Stimulated activated CD4-positive, alpha-beta T cell treated with anti-CD3 and anti-CD28 coated beads, Interleukin-1b, Interleukin-23, amount 100 ng/mL, for 1 hour (primary cell): ENCODE data around the gene ERLEC1.
"Not testable (repeated sequence)": the region's sequence is repeated elsewhere in the genome, so short reads cannot be mapped to it uniquely, and the experiment has no call there.

ENCODE experiments used
- DNase-seq, 2 donors: peaks; one replicate each; pipeline ENCODE4 v3.0.0-alpha.2; 2020; ENCODE audit warnings: low read depth in 2 of 2

The ERLEC1 gene

GRCh38 chr2:53786705-53787613 is at the start of gene ERLEC1, which contains the start of gene ASB3:
Gene ERLEC1 (plus strand): TSS chr2:53787044. CDS start chr2:53787211, 167 bp downstream.
Gene ASB3 (minus strand): TSS chr2:53786953. CDS start chr2:53765572, 21,381 bp downstream.
- peak; percentile 59 to 62 for DNase-seq

GRCh38 chr2:53737091-53737490 is 49.8 kb upstream of the ERLEC1 start:
- no peak for DNase-seq

GRCh38 chr2:53739032-53739431 is 47.8 kb upstream of the ERLEC1 start:
- no peak for DNase-seq

GRCh38 chr2:53740170-53740569 is 46.7 kb upstream of the ERLEC1 start:
- no peak for DNase-seq

GRCh38 chr2:53744395-53745065 is 42.3 kb upstream of the ERLEC1 start:
- DNase-seq = no peak

GRCh38 chr2:53750041-53750768 is 36.6 kb upstream of the ERLEC1 start:
- no peak for DNase-seq

GRCh38 chr2:53751728-53752127 is 35.1 kb upstream of the ERLEC1 start:
- no peak for DNase-seq

- DNase-seq = no peak
These were observed 34.5 kb upstream of the ERLEC1 start for GRCh38 chr2:53752385-53752784.

GRCh38 chr2:53753041-53753440 is 33.8 kb upstream of the ERLEC1 start:
- DNase-seq = no peak

GRCh38 chr2:53755121-53755520 is 31.7 kb upstream of the ERLEC1 start:
- no peak for DNase-seq

- DNase-seq = no peak
These were observed 30.2 kb upstream of the ERLEC1 start for GRCh38 chr2:53756644-53757043.

GRCh38 chr2:53757206-53757605 is 29.6 kb upstream of the ERLEC1 start:
- DNase-seq = not testable (repeated sequence)

- no peak for DNase-seq
These were observed 21.1 kb upstream of the ERLEC1 start for GRCh38 chr2:53765767-53766166.

GRCh38 chr2:53767405-53768241 is 19.2 kb upstream of the ERLEC1 start, which contains the start of gene CHAC2:
Gene CHAC2 (plus strand): TSS chr2:53767804. CDS start chr2:53767887, 83 bp downstream.
- peak; percentile 45 to 66 for DNase-seq

GRCh38 chr2:53768242-53768542 is 18.7 kb upstream of the ERLEC1 start:
- DNase-seq = no peak

- no peak for DNase-seq
These were observed 17.4 kb upstream of the ERLEC1 start for GRCh38 chr2:53769318-53769945.

- no peak for DNase-seq
These were observed 16.6 kb upstream of the ERLEC1 start for GRCh38 chr2:53770264-53770663.

GRCh38 chr2:53777134-53777533 is 9.7 kb upstream of the ERLEC1 start:
- DNase-seq = no peak

GRCh38 chr2:53778536-53779162 is 8.2 kb upstream of the ERLEC1 start:
- DNase-seq = no peak

- no peak for DNase-seq
These were observed 6.8 kb upstream of the ERLEC1 start for GRCh38 chr2:53780056-53780455.
